OCI-LY3 (cell line): ENCODE measurements around the gene TFRC.

Experiments
- H2AFZ ChIP-seq: fragments of 200-600, 300-600 bp; shearing (Covaris generic); 2 replicates; pipeline ENCODE4 v1.6.0; 2014; ENCODE audit warnings: antibody characterized with exemption, low read depth, low read length
- H3K27ac ChIP-seq: fragments of 200-600, 300-600 bp; sonication (generic); 2 replicates; pipeline ENCODE4 v1.5.1; 2014; ENCODE audit warnings: mild to moderate bottlenecking, low read length, moderate library complexity, mixed read lengths
- H3K27me3 ChIP-seq: fragments of 200-600, 300-600 bp; sonication (generic); 2 replicates; pipeline ENCODE4 v1.6.1; 2014; ENCODE audit warnings: low read depth, low read length, mixed read lengths
- H3K36me3 ChIP-seq: fragments of 200-600, 300-600 bp; sonication (generic); replicated peaks from 2 replicates; pipeline ENCODE3; 2014; ENCODE audit warnings: low read depth, low read length, mixed read lengths
- H3K4me1 ChIP-seq: fragments of 300-600, 200-600 bp; sonication (generic); 2 replicates; pipeline ENCODE4 v1.6.1; 2014; ENCODE audit warnings: low read length, mixed read lengths
- H3K4me2 ChIP-seq: fragments of 200-600, 300-600 bp; sonication (generic); 2 replicates; pipeline ENCODE4 v1.6.1; 2014; ENCODE audit warnings: low read length, mixed read lengths
- H3K4me3 ChIP-seq: fragments of 300-600, 200-600 bp; sonication (generic); 2 replicates; pipeline ENCODE4 v1.5.1; 2014; ENCODE audit warnings: antibody characterized with exemption, mild to moderate bottlenecking, low read length, moderate library complexity
- H3K79me2 ChIP-seq: fragments of 300-600, 200-600 bp; shearing (Covaris generic); 2 replicates; pipeline ENCODE4 v1.6.1; 2014; ENCODE audit warnings: mild to moderate bottlenecking, low read length, mixed read lengths
- H3K9ac ChIP-seq: fragments of 300-600, 200-600 bp; shearing (Covaris generic); 2 replicates; pipeline ENCODE4 v1.6.0; 2014; ENCODE audit warnings: mild to moderate bottlenecking, low read length, moderate library complexity
- H3K9me3 ChIP-seq: fragments of 200-600, 300-600 bp; shearing (Covaris generic); 2 replicates; pipeline ENCODE4 v1.6.1; 2014; ENCODE audit warnings: low read length, mixed read lengths; ENCODE audit not compliant: insufficient read depth
- H4K20me1 ChIP-seq: fragments of 200-600, 300-600 bp; sonication (generic); 2 replicates; pipeline ENCODE4 v1.6.1; 2016; ENCODE audit warnings: low read length, mixed read lengths; ENCODE audit not compliant: insufficient read depth
- EZH2phosphoT487 ChIP-seq: fragments of 200-600 bp; shearing (Covaris generic); IDR thresholded peaks from 2 replicates; pipeline ENCODE4 v1.6.1; 2018; ENCODE audit warnings: antibody characterized with exemption, mixed run types, low read depth
- TF ChIP-seq, protein P1 (sequence below): fragments of 200-600, 300-600 bp; sonication (generic); IDR thresholded peaks from 2 replicates; pipeline ENCODE4 v1.5.1; 2014; ENCODE audit warnings: antibody characterized with exemption, low read length, low read depth

TFRC gene

DNA sequence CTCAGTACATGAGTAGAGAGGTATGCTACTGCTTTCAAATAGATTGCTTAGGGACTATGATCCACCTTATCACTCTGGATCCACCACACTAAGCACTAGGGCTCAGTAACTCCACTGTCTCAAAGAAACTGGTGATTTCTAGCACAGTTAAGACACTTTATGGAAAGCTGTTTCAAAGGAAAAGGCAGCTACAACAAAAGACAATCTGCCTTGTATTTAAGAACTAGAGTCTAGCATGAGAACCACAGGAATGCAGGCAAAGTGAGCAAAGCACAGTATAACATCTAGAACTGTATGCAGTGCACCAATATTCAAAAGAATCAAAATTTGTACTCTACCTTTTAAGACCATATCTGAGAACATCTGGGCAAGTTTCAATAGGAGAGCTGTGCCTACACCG is 17.9 kb downstream of the TFRC start:
- Histone ChIP-seq H4K20me1 (peaks cover 49% of the 10 kb centered on the region), H3K79me2 (peaks cover 67% of the 10 kb centered on the region), H3K9me3 (no peaks in the 10 kb centered on the region), H3K4me3 (no peak overlapping the region), H3K9ac (no peak overlapping the region), H3K27me3 (no peaks in the 10 kb centered on the region), H2AFZ (no peak overlapping the region), H3K4me2 (no peak overlapping the region), H3K4me1 (no peaks in the 10 kb centered on the region), H3K36me3 (peaks cover 75% of the 10 kb centered on the region), H3K27ac (no peak overlapping the region)
- TF ChIP-seq EZH2phosphoT487, result no peak
- TF ChIP-seq, protein P1, sequence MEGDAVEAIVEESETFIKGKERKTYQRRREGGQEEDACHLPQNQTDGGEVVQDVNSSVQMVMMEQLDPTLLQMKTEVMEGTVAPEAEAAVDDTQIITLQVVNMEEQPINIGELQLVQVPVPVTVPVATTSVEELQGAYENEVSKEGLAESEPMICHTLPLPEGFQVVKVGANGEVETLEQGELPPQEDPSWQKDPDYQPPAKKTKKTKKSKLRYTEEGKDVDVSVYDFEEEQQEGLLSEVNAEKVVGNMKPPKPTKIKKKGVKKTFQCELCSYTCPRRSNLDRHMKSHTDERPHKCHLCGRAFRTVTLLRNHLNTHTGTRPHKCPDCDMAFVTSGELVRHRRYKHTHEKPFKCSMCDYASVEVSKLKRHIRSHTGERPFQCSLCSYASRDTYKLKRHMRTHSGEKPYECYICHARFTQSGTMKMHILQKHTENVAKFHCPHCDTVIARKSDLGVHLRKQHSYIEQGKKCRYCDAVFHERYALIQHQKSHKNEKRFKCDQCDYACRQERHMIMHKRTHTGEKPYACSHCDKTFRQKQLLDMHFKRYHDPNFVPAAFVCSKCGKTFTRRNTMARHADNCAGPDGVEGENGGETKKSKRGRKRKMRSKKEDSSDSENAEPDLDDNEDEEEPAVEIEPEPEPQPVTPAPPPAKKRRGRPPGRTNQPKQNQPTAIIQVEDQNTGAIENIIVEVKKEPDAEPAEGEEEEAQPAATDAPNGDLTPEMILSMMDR, result no peak

DNA sequence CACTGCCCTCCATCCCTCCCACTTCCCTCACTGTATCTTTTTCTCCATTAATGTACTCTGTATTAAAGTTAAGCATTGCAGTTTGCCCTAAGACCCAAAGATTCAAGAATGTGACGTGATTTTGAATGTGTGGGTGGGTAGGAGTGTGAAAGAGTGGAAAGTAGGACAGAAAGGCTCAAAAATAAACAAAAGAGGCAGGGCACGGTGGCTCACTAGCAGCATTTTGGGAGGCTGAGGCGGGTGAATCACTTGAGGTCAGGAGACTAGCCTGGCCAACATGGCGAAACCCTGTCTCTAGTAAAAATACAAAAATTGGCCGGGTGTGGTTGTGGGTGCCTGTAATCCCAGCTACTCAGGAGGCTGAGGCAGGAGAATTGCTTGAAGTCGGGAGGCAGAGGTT is 18.4 kb downstream of the TFRC start:
- no peaks in the 10 kb centered on the region for H3K27me3 ChIP-seq
- no peaks in the 10 kb centered on the region for H3K4me1 ChIP-seq
- no peak overlapping the region for H2AFZ ChIP-seq
- H3K4me3 ChIP-seq, result no peak overlapping the region
- peaks cover 64% of the 10 kb centered on the region for H3K79me2 ChIP-seq
- H3K36me3 ChIP-seq, result peaks cover 75% of the 10 kb centered on the region
- H3K9ac ChIP-seq, result no peak overlapping the region
- H4K20me1 ChIP-seq, result peaks cover 49% of the 10 kb centered on the region
- H3K27ac ChIP-seq, result no peak overlapping the region
- no peak overlapping the region for H3K4me2 ChIP-seq
- TF ChIP-seq EZH2phosphoT487, result no peak
- TF ChIP-seq, protein P1, result no peak
- no peaks in the 10 kb centered on the region for H3K9me3 ChIP-seq

DNA sequence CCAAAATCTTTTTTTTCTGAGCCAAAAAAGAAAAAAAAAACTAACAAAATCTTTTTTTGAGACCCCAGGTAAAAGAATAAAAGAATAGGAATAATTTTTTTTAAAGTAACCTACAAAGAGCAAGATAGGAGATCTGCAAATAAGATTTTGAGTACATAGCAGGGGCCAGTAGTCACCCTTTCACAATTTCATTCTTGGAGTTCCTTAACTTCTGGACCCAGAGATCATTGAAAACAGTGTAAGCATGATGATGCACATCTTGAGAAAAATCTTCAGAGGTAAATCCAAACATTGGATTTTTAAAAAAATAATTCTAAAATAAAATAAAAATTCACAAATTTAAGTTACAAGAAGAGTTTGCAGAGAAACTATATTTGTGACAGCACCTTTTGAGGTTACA is 18.8 kb downstream of the TFRC start:
- Histone ChIP-seq H3K36me3 (peaks cover 77% of the 10 kb centered on the region), H2AFZ (no peak overlapping the region), H3K9ac (no peak overlapping the region), H3K27me3 (no peaks in the 10 kb centered on the region), H3K79me2 (peaks cover 63% of the 10 kb centered on the region), H3K9me3 (no peaks in the 10 kb centered on the region), H3K4me3 (no peak overlapping the region), H3K4me1 (no peaks in the 10 kb centered on the region), H4K20me1 (peaks cover 51% of the 10 kb centered on the region), H3K4me2 (no peak overlapping the region), H3K27ac (no peak overlapping the region)
- TF ChIP-seq EZH2phosphoT487, result no peak
- TF ChIP-seq, protein P1, result no peak

DNA sequence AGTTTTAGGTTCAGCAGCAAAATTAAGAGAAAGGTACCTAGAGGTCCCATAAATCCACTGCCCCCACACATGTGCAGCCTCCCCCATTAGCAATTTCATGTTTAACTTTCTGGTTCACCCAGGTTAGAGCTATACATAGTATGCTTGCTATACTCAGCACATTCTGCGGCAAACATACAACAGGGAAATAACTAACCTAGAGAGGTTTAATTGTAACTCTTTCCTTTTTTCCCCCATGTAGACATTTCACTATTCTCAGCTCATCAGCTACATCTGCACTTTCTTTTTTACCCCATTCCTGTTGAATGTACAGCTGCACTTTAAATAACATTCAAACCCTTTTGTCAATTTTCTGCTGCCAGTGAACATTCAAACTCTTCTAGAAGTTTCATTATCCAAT is 21.1 kb downstream of the TFRC start:
- Histone ChIP-seq H3K36me3 (peaks cover 74% of the 10 kb centered on the region), H3K79me2 (peaks cover 45% of the 10 kb centered on the region)

More for the DNA sequence above, 21.1 kb downstream of the TFRC start:
- Histone ChIP-seq H3K9me3 (no peaks in the 10 kb centered on the region), H3K4me2 (no peak overlapping the region), H3K27ac (no peak overlapping the region), H3K27me3 (no peaks in the 10 kb centered on the region), H3K4me1 (no peaks in the 10 kb centered on the region), H2AFZ (no peak overlapping the region), H3K4me3 (no peak overlapping the region), H3K9ac (no peak overlapping the region), H4K20me1 (peaks cover 36% of the 10 kb centered on the region)
- TF ChIP-seq EZH2phosphoT487, result no peak
- TF ChIP-seq, protein P1, result no peak
